HEK293 (cell line): ENCODE data around the gene CHST5.

ENCODE experiments used
- CTCF ChIP-seq: fragments of 450-650 bp; formaldehyde crosslinking; IDR thresholded peaks from 2 replicates; pipeline ENCODE4 v1.5.1; 2016; ENCODE audit warnings: missing biosample characterization, missing genetic modification characterization
- PRDM4 ChIP-seq: fragments of 450-650 bp; formaldehyde crosslinking; IDR thresholded peaks from 2 replicates; pipeline ENCODE4 v1.5.1; 2017; ENCODE audit warnings: missing biosample characterization, missing genetic modification characterization
- ZSCAN30 ChIP-seq: fragments of 450-650 bp; IDR thresholded peaks from 2 replicates; pipeline ENCODE4 v1.5.1; 2018; ENCODE audit warnings: missing biosample characterization, mild to moderate bottlenecking, missing genetic modification characterization, moderate library complexity

GRCh38 chr16:75541236-75541635 lies 5.3 kb upstream of the CHST5 start:
- TF ChIP-seq CTCF (tag by site-specific recombination) (no peak), PRDM4 (no peak), ZSCAN30 (tag by site-specific recombination) (no peak)
